Measurements from ENCODE around the gene FNDC1.
A peak's percentile ranks its signal among the peaks of the same experiment; 100 is the strongest.
"Not testable (repeated sequence)": the region's sequence is repeated elsewhere in the genome, so short reads cannot be mapped to it uniquely, and the experiment has no call there.

The FNDC1 gene

GRCh38 chr6:159169193-159169555, at the start of gene FNDC1:
TSS of gene FNDC1 (plus strand) at chr6:159169400. CDS start at chr6:159169597, 197 bp downstream.
- DNase-seq: no peak

GRCh38 chr6:159119791-159120190, 49.4 kb upstream of the FNDC1 start:
- no peak for DNase-seq

GRCh38 chr6:159121486-159121885, 47.7 kb upstream of the FNDC1 start:
- peak; percentile 23 for DNase-seq

- no peak for DNase-seq
Measured at GRCh38 chr6:159122453-159122852, 46.7 kb upstream of the FNDC1 start.

- DNase-seq: not testable (repeated sequence)
Measured at GRCh38 chr6:159123831-159124230, 45.4 kb upstream of the FNDC1 start.

GRCh38 chr6:159125014-159125609, 44.1 kb upstream of the FNDC1 start:
- DNase-seq: no peak

- peak; percentile 82 for DNase-seq
Measured at GRCh38 chr6:159125951-159126352, 43.2 kb upstream of the FNDC1 start.

- DNase-seq: no peak
Measured at GRCh38 chr6:159126590-159126989, 42.6 kb upstream of the FNDC1 start.

GRCh38 chr6:159127701-159128100, 41.5 kb upstream of the FNDC1 start:
- DNase-seq: no peak

- DNase-seq: no peak
Measured at GRCh38 chr6:159128978-159129377, 40.2 kb upstream of the FNDC1 start.

GRCh38 chr6:159130846-159131245, 38.4 kb upstream of the FNDC1 start:
- no peak for DNase-seq

- no peak for DNase-seq
Measured at GRCh38 chr6:159131709-159132108, 37.5 kb upstream of the FNDC1 start.

GRCh38 chr6:159132664-159133063, 36.5 kb upstream of the FNDC1 start:
- DNase-seq: no peak

GRCh38 chr6:159134701-159135364, 34.4 kb upstream of the FNDC1 start:
- DNase-seq: peak; percentile 87

GRCh38 chr6:159137676-159138075, 31.5 kb upstream of the FNDC1 start:
- DNase-seq: no peak

GRCh38 chr6:159142531-159142930, 26.7 kb upstream of the FNDC1 start:
- DNase-seq: no peak

GRCh38 chr6:159148641-159149040, 20.6 kb upstream of the FNDC1 start:
- DNase-seq: no peak

- no peak for DNase-seq
Measured at GRCh38 chr6:159149641-159150040, 19.6 kb upstream of the FNDC1 start.

- DNase-seq: peak; percentile 40
Measured at GRCh38 chr6:159151266-159151855, 17.8 kb upstream of the FNDC1 start.

- DNase-seq: no peak
Measured at GRCh38 chr6:159152041-159152440, 17.2 kb upstream of the FNDC1 start.

- no peak for DNase-seq
Measured at GRCh38 chr6:159152782-159153181, 16.4 kb upstream of the FNDC1 start.

GRCh38 chr6:159155679-159156078, 13.5 kb upstream of the FNDC1 start:
- no peak for DNase-seq

GRCh38 chr6:159156089-159156488, 13.1 kb upstream of the FNDC1 start:
- DNase-seq: no peak

GRCh38 chr6:159157431-159157830, 11.8 kb upstream of the FNDC1 start:
- DNase-seq: no peak

GRCh38 chr6:159161839-159162238, 7.4 kb upstream of the FNDC1 start:
- DNase-seq: no peak

Measured in midbrain (tissue), 1 donor.